ENCODE measurements around the gene ZDHHC14. TPM values are rescaled to one million over a fixed set of nuclear protein-coding genes. Genes with fewer than 3 reads are reported as not detected.
A peak's percentile ranks its signal among the peaks of the same experiment; 100 is the strongest.

ZDHHC14 gene
- total RNA-seq, 3 donors from 2014 or later: 4.8 to 9.8 (median 8.5) TPM

DNA sequence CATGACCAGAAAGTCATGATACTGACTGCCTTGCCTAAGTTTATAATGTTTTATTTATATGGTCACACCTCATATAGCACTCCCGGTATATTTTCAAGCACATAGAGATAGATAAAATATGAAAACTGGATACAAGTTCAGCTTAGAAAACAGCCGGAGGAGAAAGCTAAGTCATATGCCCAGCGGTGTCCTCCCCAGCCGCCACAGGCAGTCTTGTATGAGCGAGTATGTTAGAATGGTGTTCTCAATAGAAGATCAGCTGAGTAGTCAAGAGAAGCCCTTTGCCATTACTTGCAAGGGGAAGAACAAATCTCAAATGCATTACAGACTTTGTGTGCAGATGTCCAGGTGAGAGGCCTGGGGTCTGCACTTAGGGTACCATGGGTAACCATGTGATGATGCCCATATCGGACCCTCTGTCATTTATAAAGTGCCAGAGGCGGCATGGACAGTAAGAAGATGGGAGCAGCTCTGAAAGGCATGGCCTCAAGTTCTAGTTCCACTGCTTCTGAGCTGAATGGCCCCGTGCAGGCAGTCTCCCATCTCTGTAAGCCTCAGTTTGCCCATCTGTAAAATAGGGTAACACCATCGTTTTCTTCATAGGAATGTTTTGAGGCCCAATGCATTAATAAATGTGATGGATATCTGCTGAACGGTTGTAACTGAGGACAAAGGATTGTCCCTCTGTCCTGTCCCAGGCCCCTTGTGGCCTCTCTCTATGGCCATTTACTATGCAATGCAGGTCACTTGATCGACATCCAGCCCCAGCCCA is 246.4 kb downstream of the ZDHHC14 start:
- no peak for DNase-seq (ENCODE audit: low spot score in 2 of 2)
- intact Hi-C loops (cut with DNase I; ENCODE audit: low total_unique reads): no loop called here
- Histone ChIP-seq H3K27me3 (no peaks in the 10 kb centered on the region), H3K27ac (no peak overlapping the region), H3K9me3 (no peaks in the 10 kb centered on the region), H3K36me3 (no peaks in the 10 kb centered on the region), H3K4me1 (no peaks in the 10 kb centered on the region), H3K4me3 (no peak overlapping the region)
- TF ChIP-seq POLR2A (IDR thresholded peaks at IDR 0.05) (no peak), POLR2AphosphoS5 (IDR thresholded peaks at IDR 0.05) (no peak)
- TF ChIP-seq, protein P1, sequence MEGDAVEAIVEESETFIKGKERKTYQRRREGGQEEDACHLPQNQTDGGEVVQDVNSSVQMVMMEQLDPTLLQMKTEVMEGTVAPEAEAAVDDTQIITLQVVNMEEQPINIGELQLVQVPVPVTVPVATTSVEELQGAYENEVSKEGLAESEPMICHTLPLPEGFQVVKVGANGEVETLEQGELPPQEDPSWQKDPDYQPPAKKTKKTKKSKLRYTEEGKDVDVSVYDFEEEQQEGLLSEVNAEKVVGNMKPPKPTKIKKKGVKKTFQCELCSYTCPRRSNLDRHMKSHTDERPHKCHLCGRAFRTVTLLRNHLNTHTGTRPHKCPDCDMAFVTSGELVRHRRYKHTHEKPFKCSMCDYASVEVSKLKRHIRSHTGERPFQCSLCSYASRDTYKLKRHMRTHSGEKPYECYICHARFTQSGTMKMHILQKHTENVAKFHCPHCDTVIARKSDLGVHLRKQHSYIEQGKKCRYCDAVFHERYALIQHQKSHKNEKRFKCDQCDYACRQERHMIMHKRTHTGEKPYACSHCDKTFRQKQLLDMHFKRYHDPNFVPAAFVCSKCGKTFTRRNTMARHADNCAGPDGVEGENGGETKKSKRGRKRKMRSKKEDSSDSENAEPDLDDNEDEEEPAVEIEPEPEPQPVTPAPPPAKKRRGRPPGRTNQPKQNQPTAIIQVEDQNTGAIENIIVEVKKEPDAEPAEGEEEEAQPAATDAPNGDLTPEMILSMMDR (IDR thresholded peaks at IDR 0.05): no peak

DNA sequence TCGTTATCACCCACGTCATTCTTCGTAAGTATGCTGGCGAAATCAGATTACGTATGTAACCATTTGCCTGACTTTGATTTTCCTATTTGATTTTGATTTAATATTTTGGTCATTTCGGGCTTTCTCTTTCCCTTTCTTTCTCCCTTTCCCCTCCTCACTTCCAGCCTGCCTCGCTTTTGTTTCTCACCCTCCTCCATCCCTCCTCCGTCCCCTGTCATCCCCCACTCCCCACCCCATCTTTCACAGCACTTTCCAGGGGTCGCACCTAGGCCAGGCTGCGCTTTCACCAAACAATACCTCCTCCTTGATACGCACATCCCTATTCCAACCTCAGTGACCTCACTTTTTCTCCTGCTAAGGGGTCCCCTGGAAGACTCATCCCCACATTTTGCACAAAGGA is 247.5 kb downstream of the ZDHHC14 start:
- H3K27me3 ChIP-seq: no peaks in the 10 kb centered on the region
- intact Hi-C loops (cut with DNase I; ENCODE audit: low total_unique reads): no loop called here
- H3K36me3 ChIP-seq: no peaks in the 10 kb centered on the region
- H3K27ac ChIP-seq: no peak overlapping the region
- no peaks in the 10 kb centered on the region for H3K4me1 ChIP-seq
- TF ChIP-seq POLR2A (IDR thresholded peaks at IDR 0.05): no peak
- TF ChIP-seq, protein P1 (IDR thresholded peaks at IDR 0.05): no peak
- TF ChIP-seq POLR2AphosphoS5 (IDR thresholded peaks at IDR 0.05): no peak
- H3K4me3 ChIP-seq: no peak overlapping the region
- H3K9me3 ChIP-seq: no peaks in the 10 kb centered on the region
- no peak for DNase-seq (ENCODE audit: low spot score in 2 of 2)

DNA sequence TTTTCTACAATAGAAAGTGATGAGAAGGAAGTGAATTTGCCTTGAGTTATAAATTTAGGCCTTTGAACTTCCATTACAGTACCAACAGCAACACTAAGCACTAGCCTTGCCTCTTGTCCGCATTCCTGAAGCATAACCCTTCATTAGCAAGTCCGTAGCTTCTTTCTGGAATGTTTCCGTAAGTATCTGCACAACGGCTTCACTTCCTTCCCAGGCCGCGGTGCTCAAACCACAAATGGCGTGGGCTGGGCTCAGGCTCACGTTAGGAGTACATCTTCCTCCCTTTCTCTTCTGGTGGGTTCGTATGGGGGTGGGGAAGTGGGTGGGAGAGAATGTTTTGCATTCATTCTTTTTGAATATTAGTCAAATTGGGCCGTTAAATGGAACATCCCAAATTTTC is 248.2 kb downstream of the ZDHHC14 start:
- no peaks in the 10 kb centered on the region for H3K36me3 ChIP-seq
- TF ChIP-seq POLR2A (IDR thresholded peaks at IDR 0.05) (no peak), POLR2AphosphoS5 (IDR thresholded peaks at IDR 0.05) (no peak)
- TF ChIP-seq, protein P1 (IDR thresholded peaks at IDR 0.05): no peak
- H3K4me3 ChIP-seq: no peak overlapping the region
- intact Hi-C loops (cut with DNase I; ENCODE audit: low total_unique reads): no loop called here
- no peak overlapping the region for H3K27ac ChIP-seq
- H3K27me3 ChIP-seq: no peaks in the 10 kb centered on the region
- H3K4me1 ChIP-seq: no peaks in the 10 kb centered on the region
- H3K9me3 ChIP-seq: no peaks in the 10 kb centered on the region
- no peak for DNase-seq (ENCODE audit: low spot score in 2 of 2)

DNA sequence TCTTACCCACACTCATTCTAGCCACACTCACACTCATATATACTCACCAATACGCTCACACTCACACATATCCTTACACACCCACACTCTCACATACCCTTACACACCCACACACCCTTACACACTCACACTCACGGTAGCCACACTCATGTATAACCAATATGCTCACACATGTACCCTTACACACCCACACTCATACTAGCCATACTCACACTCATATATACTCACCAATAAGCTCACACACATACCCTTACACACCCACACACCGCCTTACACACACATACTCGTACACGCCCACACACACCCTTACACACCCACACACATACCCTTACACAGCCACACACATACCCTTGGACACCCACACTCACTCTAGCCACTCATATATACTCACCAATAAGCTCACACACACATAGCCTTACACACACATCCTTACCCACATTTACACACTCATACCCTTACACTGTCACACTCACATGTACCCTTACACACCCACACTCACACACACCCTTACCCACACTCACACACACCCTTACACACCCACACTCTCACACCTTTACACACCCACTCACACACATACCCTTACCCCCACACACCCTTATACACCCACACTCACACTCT is 249.6 kb downstream of the ZDHHC14 start:
- H3K27ac ChIP-seq: no peak overlapping the region
- TF ChIP-seq POLR2A (IDR thresholded peaks at IDR 0.05): no peak
- TF ChIP-seq POLR2AphosphoS5 (IDR thresholded peaks at IDR 0.05): no peak
- TF ChIP-seq, protein P1 (IDR thresholded peaks at IDR 0.05): no peak
- H3K36me3 ChIP-seq: no peaks in the 10 kb centered on the region
- intact Hi-C loops (cut with DNase I; ENCODE audit: low total_unique reads): no loop called here
- no peaks in the 10 kb centered on the region for H3K27me3 ChIP-seq
- H3K9me3 ChIP-seq: no peaks in the 10 kb centered on the region
- no peak for DNase-seq (ENCODE audit: low spot score in 2 of 2)
- no peak overlapping the region for H3K4me3 ChIP-seq
- no peaks in the 10 kb centered on the region for H3K4me1 ChIP-seq

DNA sequence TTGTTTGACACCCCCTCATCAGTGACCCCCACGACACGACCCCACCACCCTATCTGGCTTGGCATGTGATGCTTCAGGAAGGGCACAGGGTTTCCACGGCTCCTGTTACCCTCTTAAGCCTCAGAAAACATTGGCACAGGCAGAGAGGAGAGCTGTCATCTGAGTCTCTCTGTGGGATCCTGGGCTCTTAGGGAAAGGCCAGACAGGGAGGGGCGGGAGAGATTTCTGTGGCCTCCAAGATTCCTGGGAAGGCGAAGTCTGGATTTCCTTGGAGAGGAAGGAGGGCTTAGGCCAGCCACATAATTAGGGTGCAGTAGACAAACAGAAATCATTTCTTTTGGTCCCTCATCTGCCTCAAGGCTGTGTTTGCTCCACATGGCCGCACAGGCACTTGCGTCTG is 250.4 kb downstream of the ZDHHC14 start:
- Histone ChIP-seq H3K27me3 (no peaks in the 10 kb centered on the region), H3K27ac (peak overlapping the region in 1 of 2 donors; percentile 34), H3K4me1 (no peaks in the 10 kb centered on the region), H3K4me3 (no peak overlapping the region), H3K36me3 (no peaks in the 10 kb centered on the region), H3K9me3 (no peaks in the 10 kb centered on the region)
- TF ChIP-seq POLR2AphosphoS5 (IDR thresholded peaks at IDR 0.05) (no peak), POLR2A (IDR thresholded peaks at IDR 0.05) (no peak)
- TF ChIP-seq, protein P1 (IDR thresholded peaks at IDR 0.05): no peak
- DNase-seq (ENCODE audit: low spot score in 2 of 2): no peak
- intact Hi-C loops (cut with DNase I; ENCODE audit: low total_unique reads): no loop called here
